H1 (cell line): ENCODE results near the gene SNRNP70. TPM values are rescaled to one million over a fixed set of nuclear protein-coding genes. Genes with fewer than 3 reads are reported as not detected.

Source experiments
- HDAC6 ChIP-seq: IDR thresholded peaks from one replicate; pipeline ENCODE4 v1.7.1; 2012; ENCODE audit warnings: low read depth, mild to moderate bottlenecking, inconsistent platforms, low read length, moderate library complexity
- POLR2A ChIP-seq, 2 experiments: IDR thresholded peaks; 1 replicate in 1 of 2; 2 replicates in 1 of 2; pipeline ENCODE4 v1.6.1; 2011; ENCODE audit warnings: low read depth in 2 of 2, low read length in 2 of 2, mild to moderate bottlenecking in 2 of 2; ENCODE audit errors: control extremely low read depth in 1 of 2
- RAD21 ChIP-seq, 2 experiments: IDR thresholded peaks in 1 of 2; conservative IDR thresholded peaks in 1 of 2; 2 replicates each; pipeline ENCODE4 v1.6.1; 2011; ENCODE audit warnings: low read depth in 2 of 2, low read length in 2 of 2, improper control_type of control experiment in 1 of 2, inconsistent platforms in 1 of 2, mild to moderate bottlenecking in 1 of 2, moderate library complexity in 1 of 2
- SAP30 ChIP-seq: fragments of 300-600 bp; sonication (generic); IDR thresholded peaks from 2 replicates; pipeline ENCODE4 v1.7.1; 2012; ENCODE audit warnings: low read length, moderate library complexity, mild to moderate bottlenecking, inconsistent platforms; ENCODE audit not compliant: insufficient read depth, insufficient replicate concordance
- SP2 ChIP-seq: IDR thresholded peaks from 2 replicates; pipeline ENCODE4 v1.6.1; 2012; ENCODE audit warnings: mild to moderate bottlenecking, low read length, inconsistent platforms
- SRF ChIP-seq: IDR thresholded peaks from 2 replicates; pipeline ENCODE4 v1.6.1; 2011; ENCODE audit warnings: mild to moderate bottlenecking, low read depth, low read length, moderate library complexity
- YY1 ChIP-seq: IDR thresholded peaks from 2 replicates; pipeline ENCODE4 v1.6.1; 2011; ENCODE audit warnings: low read depth, mild to moderate bottlenecking, low read length
- polyA plus RNA-seq, 7 experiments: library from polyadenylated mRNA; depleted of rRNA in 3 of 7; stranded (reverse) in 5 of 7; unstranded in 2 of 7; fragments of >200 nt in 5 of 7; fragments of 200-250 nt in 2 of 7; gene quantifications; 1 replicate in 5 of 7; 2 replicates in 1 of 7; 4 replicates in 1 of 7; pipeline versions ENCODE4 v1.2.1 to v1.2.3, GENCODE V29; 2011 to 2013; ENCODE audit warnings: missing spikeins in 2 of 7, mixed read lengths in 2 of 7
- total RNA-seq: library from RNA; stranded (reverse); fragmentation: NEBNext Ultra II Directional; extraction: Animal tissue kit (Norgen Biotek cat#: 25700); gene quantifications from 2 replicates; pipeline ENCODE4 v1.2.1, GENCODE V29; 2021
- TF ChIP-seq, protein P1 (sequence below): fragments of 300-600 bp; sonication (generic); IDR thresholded peaks from 2 replicates; pipeline ENCODE4 v1.7.1; 2012; ENCODE audit warnings: low read length, moderate library complexity, mild to moderate bottlenecking, inconsistent platforms; ENCODE audit not compliant: insufficient replicate concordance
- TF ChIP-seq, protein P2 (sequence below): IDR thresholded peaks from 2 replicates; pipeline ENCODE4 v1.6.1; 2012; ENCODE audit warnings: inconsistent platforms

The SNRNP70 gene
- total and polyA plus RNA-seq, 2 of the 8 experiments (the other 6 are each of a cell fraction or from before 2014, with no cell fraction given): 231 to 235 TPM

DNA sequence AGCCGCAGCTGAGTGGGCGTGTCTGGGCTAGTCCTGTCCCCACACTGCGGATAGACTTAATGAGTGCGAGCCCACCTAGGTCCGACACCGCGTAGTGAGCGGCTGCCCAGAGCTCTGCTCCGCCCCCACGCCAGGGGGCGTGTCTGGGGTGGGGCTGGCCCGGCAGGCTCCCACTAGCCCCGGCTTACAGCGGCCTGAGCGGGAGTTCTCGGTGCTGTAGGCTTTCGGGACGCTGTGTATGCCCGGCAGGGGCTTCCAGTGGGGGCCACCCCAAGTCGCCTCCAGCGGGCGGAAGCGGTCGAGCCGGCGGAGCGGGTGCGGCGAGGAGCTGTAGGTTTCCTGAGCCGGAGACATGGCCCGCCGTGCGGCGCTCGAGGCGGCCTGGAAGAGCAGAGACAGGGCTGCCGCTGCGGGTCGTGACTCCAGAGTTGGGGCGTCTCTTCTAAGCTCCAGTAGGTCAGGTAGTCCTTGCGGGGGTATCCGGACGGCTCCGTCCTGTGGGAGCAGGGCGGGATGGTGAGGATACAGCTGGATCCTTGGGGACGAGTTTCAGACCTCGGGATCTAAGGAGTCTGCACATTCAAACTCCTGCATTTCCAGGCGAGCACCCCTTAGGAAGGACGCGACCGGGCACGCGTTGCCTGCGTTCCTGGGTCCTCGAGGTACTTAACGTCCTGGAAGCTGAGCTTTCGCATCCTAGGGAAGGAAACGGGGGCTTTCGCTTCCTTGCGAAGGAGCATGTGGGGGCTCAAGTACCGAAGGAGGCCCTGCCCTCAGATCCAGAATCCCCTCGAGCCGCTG, 28.9 kb upstream of the SNRNP70 start (continued):
- TF ChIP-seq, protein P1, sequence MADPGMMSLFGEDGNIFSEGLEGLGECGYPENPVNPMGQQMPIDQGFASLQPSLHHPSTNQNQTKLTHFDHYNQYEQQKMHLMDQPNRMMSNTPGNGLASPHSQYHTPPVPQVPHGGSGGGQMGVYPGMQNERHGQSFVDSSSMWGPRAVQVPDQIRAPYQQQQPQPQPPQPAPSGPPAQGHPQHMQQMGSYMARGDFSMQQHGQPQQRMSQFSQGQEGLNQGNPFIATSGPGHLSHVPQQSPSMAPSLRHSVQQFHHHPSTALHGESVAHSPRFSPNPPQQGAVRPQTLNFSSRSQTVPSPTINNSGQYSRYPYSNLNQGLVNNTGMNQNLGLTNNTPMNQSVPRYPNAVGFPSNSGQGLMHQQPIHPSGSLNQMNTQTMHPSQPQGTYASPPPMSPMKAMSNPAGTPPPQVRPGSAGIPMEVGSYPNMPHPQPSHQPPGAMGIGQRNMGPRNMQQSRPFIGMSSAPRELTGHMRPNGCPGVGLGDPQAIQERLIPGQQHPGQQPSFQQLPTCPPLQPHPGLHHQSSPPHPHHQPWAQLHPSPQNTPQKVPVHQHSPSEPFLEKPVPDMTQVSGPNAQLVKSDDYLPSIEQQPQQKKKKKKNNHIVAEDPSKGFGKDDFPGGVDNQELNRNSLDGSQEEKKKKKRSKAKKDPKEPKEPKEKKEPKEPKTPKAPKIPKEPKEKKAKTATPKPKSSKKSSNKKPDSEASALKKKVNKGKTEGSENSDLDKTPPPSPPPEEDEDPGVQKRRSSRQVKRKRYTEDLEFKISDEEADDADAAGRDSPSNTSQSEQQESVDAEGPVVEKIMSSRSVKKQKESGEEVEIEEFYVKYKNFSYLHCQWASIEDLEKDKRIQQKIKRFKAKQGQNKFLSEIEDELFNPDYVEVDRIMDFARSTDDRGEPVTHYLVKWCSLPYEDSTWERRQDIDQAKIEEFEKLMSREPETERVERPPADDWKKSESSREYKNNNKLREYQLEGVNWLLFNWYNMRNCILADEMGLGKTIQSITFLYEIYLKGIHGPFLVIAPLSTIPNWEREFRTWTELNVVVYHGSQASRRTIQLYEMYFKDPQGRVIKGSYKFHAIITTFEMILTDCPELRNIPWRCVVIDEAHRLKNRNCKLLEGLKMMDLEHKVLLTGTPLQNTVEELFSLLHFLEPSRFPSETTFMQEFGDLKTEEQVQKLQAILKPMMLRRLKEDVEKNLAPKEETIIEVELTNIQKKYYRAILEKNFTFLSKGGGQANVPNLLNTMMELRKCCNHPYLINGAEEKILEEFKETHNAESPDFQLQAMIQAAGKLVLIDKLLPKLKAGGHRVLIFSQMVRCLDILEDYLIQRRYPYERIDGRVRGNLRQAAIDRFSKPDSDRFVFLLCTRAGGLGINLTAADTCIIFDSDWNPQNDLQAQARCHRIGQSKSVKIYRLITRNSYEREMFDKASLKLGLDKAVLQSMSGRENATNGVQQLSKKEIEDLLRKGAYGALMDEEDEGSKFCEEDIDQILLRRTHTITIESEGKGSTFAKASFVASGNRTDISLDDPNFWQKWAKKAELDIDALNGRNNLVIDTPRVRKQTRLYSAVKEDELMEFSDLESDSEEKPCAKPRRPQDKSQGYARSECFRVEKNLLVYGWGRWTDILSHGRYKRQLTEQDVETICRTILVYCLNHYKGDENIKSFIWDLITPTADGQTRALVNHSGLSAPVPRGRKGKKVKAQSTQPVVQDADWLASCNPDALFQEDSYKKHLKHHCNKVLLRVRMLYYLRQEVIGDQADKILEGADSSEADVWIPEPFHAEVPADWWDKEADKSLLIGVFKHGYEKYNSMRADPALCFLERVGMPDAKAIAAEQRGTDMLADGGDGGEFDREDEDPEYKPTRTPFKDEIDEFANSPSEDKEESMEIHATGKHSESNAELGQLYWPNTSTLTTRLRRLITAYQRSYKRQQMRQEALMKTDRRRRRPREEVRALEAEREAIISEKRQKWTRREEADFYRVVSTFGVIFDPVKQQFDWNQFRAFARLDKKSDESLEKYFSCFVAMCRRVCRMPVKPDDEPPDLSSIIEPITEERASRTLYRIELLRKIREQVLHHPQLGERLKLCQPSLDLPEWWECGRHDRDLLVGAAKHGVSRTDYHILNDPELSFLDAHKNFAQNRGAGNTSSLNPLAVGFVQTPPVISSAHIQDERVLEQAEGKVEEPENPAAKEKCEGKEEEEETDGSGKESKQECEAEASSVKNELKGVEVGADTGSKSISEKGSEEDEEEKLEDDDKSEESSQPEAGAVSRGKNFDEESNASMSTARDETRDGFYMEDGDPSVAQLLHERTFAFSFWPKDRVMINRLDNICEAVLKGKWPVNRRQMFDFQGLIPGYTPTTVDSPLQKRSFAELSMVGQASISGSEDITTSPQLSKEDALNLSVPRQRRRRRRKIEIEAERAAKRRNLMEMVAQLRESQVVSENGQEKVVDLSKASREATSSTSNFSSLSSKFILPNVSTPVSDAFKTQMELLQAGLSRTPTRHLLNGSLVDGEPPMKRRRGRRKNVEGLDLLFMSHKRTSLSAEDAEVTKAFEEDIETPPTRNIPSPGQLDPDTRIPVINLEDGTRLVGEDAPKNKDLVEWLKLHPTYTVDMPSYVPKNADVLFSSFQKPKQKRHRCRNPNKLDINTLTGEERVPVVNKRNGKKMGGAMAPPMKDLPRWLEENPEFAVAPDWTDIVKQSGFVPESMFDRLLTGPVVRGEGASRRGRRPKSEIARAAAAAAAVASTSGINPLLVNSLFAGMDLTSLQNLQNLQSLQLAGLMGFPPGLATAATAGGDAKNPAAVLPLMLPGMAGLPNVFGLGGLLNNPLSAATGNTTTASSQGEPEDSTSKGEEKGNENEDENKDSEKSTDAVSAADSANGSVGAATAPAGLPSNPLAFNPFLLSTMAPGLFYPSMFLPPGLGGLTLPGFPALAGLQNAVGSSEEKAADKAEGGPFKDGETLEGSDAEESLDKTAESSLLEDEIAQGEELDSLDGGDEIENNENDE: no peak
- TF ChIP-seq RAD21 (IDR thresholded peaks at IDR 0.05 in 1 of 2, conservative IDR thresholded peaks at IDR 0.05 in 1 of 2; ENCODE audit: low read depth in 2 of 2, low read length in 2 of 2) (peak in 1 of 2 experiments; percentile 12; a peak in 1 of 4 replicates), SAP30 (no peak), HDAC6 (no peak), POLR2A (IDR thresholded peaks at IDR 0.05; ENCODE audit: control extremely low read depth in 1 of 2, low read depth in 2 of 2, low read length in 2 of 2) (no peak), SP2 (no peak), SRF (no peak), YY1 (no peak)
- TF ChIP-seq, protein P2, sequence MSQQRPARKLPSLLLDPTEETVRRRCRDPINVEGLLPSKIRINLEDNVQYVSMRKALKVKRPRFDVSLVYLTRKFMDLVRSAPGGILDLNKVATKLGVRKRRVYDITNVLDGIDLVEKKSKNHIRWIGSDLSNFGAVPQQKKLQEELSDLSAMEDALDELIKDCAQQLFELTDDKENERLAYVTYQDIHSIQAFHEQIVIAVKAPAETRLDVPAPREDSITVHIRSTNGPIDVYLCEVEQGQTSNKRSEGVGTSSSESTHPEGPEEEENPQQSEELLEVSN: peak; percentile 73
